ENCODE measurements around the gene SNAI3.

Gene SNAI3

GRCh38 chr16:88721236-88721635, 34.9 kb upstream of the SNAI3 start:
- DNase-seq (ENCODE audit: low read depth), result no peak

GRCh38 chr16:88720396-88720970, 34.2 kb upstream of the SNAI3 start:
- no peak for DNase-seq (ENCODE audit: low read depth)

GRCh38 chr16:88719933-88720296, 33.6 kb upstream of the SNAI3 start:
- DNase-seq (ENCODE audit: low read depth), result no peak

- DNase-seq (ENCODE audit: low read depth), result no peak
These were observed 33.1 kb upstream of the SNAI3 start for GRCh38 chr16:88719267-88719932.

- DNase-seq (ENCODE audit: low read depth), result no peak
These were observed 31.9 kb upstream of the SNAI3 start for GRCh38 chr16:88718178-88718577.

- DNase-seq (ENCODE audit: low read depth), result no peak
These were observed 30.3 kb upstream of the SNAI3 start for GRCh38 chr16:88716601-88717001.

GRCh38 chr16:88716201-88716600, 29.9 kb upstream of the SNAI3 start:
- DNase-seq (ENCODE audit: low read depth), result no peak

GRCh38 chr16:88715312-88716190, 29.2 kb upstream of the SNAI3 start:
- no peak for DNase-seq (ENCODE audit: low read depth)

- no peak for DNase-seq (ENCODE audit: low read depth)
These were observed 28.4 kb upstream of the SNAI3 start for GRCh38 chr16:88714420-88715302.

- no peak for DNase-seq (ENCODE audit: low read depth)
These were observed 27.5 kb upstream of the SNAI3 start for GRCh38 chr16:88713568-88714419.

GRCh38 chr16:88713054-88713453, 26.7 kb upstream of the SNAI3 start:
- no peak for DNase-seq (ENCODE audit: low read depth)

GRCh38 chr16:88712362-88712979, 26.2 kb upstream of the SNAI3 start:
- no peak for DNase-seq (ENCODE audit: low read depth)

- no peak for DNase-seq (ENCODE audit: low read depth)
These were observed 25.5 kb upstream of the SNAI3 start for GRCh38 chr16:88711750-88712340.

GRCh38 chr16:88710556-88710955, 24.2 kb upstream of the SNAI3 start:
- no peak for DNase-seq (ENCODE audit: low read depth)

GRCh38 chr16:88706965-88707826, 20.9 kb upstream of the SNAI3 start:
- no peak for DNase-seq (ENCODE audit: low read depth)

GRCh38 chr16:88706229-88706964, 20.1 kb upstream of the SNAI3 start, which contains the start of the genes CTU2 and RNF166:
CTU2 (plus strand) TSS chr16:88706503; CDS start chr16:88706531, 28 bp downstream.
RNF166 (minus strand) TSS chr16:88706408; CDS start chr16:88706325, 83 bp downstream.
- peak; percentile 14 for DNase-seq (ENCODE audit: low read depth)

GRCh38 chr16:88705801-88706228, 19.5 kb upstream of the SNAI3 start:
- DNase-seq (ENCODE audit: low read depth), result no peak

GRCh38 chr16:88705076-88705684, 18.9 kb upstream of the SNAI3 start:
- peak; percentile 6 for DNase-seq (ENCODE audit: low read depth)
